Activated naive CD8-positive, alpha-beta T cell treated with anti-CD3 and anti-CD28 coated beads, Interleukin-2, amount 10 ng/mL, durations not matched to agents 7 days and 5 days (primary cell): Measurements from ENCODE around the gene ROBO1. TPM values are rescaled to one million over a fixed set of nuclear protein-coding genes. Genes with fewer than 3 reads are reported as not detected.

Source experiments
- ATAC-seq: fragments of 150-1000 bp; cut with Tn5 transposase; one replicate; pipeline ENCODE4 v1.10.0; 2021; ENCODE audit warnings: low read depth, moderate library complexity
- POLR2A ChIA-PET: fragments of 350-600 bp; sonication (Branson Sonifier 250); formaldehyde crosslinking; loops from one replicate; lab custom pipeline; 2021; ENCODE audit warnings: antibody characterized with exemption; lab: Charles Lee
- DNase-seq: peaks from one replicate; pipeline ENCODE4 v3.0.0; 2021
- H3K27ac Mint-ChIP-seq: one replicate; pipeline ENCODE4 v1.8.0; 2022; ENCODE audit warnings: mild to moderate bottlenecking, mixed read lengths
- H3K27me3 Mint-ChIP-seq: one replicate; pipeline ENCODE4 v1.8.0; 2022; ENCODE audit warnings: mild to moderate bottlenecking, moderate library complexity, mixed read lengths
- H3K36me3 Mint-ChIP-seq: one replicate; pipeline ENCODE4 v1.8.0; 2021; ENCODE audit warnings: mild to moderate bottlenecking, mixed read lengths
- H3K4me1 Mint-ChIP-seq: one replicate; pipeline ENCODE4 v1.8.0; 2021; ENCODE audit warnings: mixed read lengths
- H3K4me3 Mint-ChIP-seq: one replicate; pipeline ENCODE4 v1.8.0; 2022; ENCODE audit warnings: mild to moderate bottlenecking, moderate library complexity, mixed read lengths
- H3K9me3 Mint-ChIP-seq: one replicate; pipeline ENCODE4 v1.8.0; 2021; ENCODE audit warnings: mixed read lengths
- total RNA-seq, 2 experiments: library from RNA; stranded (reverse); gene quantifications; one replicate each; pipeline ENCODE4 v1.2.3, GENCODE V29; 2021

The ROBO1 gene
- total RNA-seq, 2 experiments from 2014 or later, result 5.3 to 5.4 TPM

- Mint-ChIP-seq H3K9me3 (no peaks in the 10 kb centered on the region), H3K36me3 (no peaks in the 10 kb centered on the region), H3K27ac (no peak overlapping the region), H3K4me3 (no peak overlapping the region), H3K4me1 (no peaks in the 10 kb centered on the region), H3K27me3 (no peaks in the 10 kb centered on the region)
- POLR2A ChIA-PET, result no interaction called here
- no peak for DNase-seq
- ATAC-seq, result no peak
Measured at GRCh38 chr3:78911394-78911793, 856.4 kb downstream of the ROBO1 start.

GRCh38 chr3:78908236-78908635 lies 859.6 kb downstream of the ROBO1 start:
- Mint-ChIP-seq H3K9me3 (no peaks in the 10 kb centered on the region), H3K36me3 (no peaks in the 10 kb centered on the region), H3K4me1 (no peaks in the 10 kb centered on the region), H3K27ac (no peak overlapping the region), H3K27me3 (no peaks in the 10 kb centered on the region), H3K4me3 (no peak overlapping the region)
- POLR2A ChIA-PET, result no interaction called here
- no peak for ATAC-seq
- no peak for DNase-seq

GRCh38 chr3:78907367-78907766 lies 860.4 kb downstream of the ROBO1 start:
- DNase-seq (no peak), ATAC-seq (no peak)
- Mint-ChIP-seq H3K4me3 (no peak overlapping the region), H3K27me3 (no peaks in the 10 kb centered on the region), H3K4me1 (no peaks in the 10 kb centered on the region), H3K27ac (no peak overlapping the region), H3K9me3 (no peaks in the 10 kb centered on the region), H3K36me3 (no peaks in the 10 kb centered on the region)
- POLR2A ChIA-PET, result no interaction called here

- H3K27ac Mint-ChIP-seq, result no peak overlapping the region
- no peaks in the 10 kb centered on the region for H3K36me3 Mint-ChIP-seq
- H3K9me3 Mint-ChIP-seq, result no peaks in the 10 kb centered on the region
- H3K4me1 Mint-ChIP-seq, result no peaks in the 10 kb centered on the region
- DNase-seq (no peak), ATAC-seq (no peak)
- POLR2A ChIA-PET, result no interaction called here
- H3K27me3 Mint-ChIP-seq, result no peaks in the 10 kb centered on the region
- H3K4me3 Mint-ChIP-seq, result no peak overlapping the region
Measured at GRCh38 chr3:78906930-78907329, 860.9 kb downstream of the ROBO1 start.

- no peaks in the 10 kb centered on the region for H3K27me3 Mint-ChIP-seq
- POLR2A ChIA-PET, result no interaction called here
- no peak overlapping the region for H3K27ac Mint-ChIP-seq
- no peaks in the 10 kb centered on the region for H3K36me3 Mint-ChIP-seq
- DNase-seq, result no peak
- no peak for ATAC-seq
- no peak overlapping the region for H3K4me3 Mint-ChIP-seq
- H3K9me3 Mint-ChIP-seq, result no peaks in the 10 kb centered on the region
- no peaks in the 10 kb centered on the region for H3K4me1 Mint-ChIP-seq
Measured at GRCh38 chr3:78906245-78906644, 861.6 kb downstream of the ROBO1 start.

GRCh38 chr3:78905700-78906099 lies 862.1 kb downstream of the ROBO1 start:
- Mint-ChIP-seq H3K36me3 (no peaks in the 10 kb centered on the region), H3K27ac (no peak overlapping the region), H3K4me3 (no peak overlapping the region), H3K27me3 (no peaks in the 10 kb centered on the region), H3K9me3 (no peaks in the 10 kb centered on the region), H3K4me1 (no peaks in the 10 kb centered on the region)
- ATAC-seq (no peak), DNase-seq (no peak)
- POLR2A ChIA-PET, result no interaction called here

GRCh38 chr3:78901544-78901943 lies 866.3 kb downstream of the ROBO1 start:
- H3K4me1 Mint-ChIP-seq, result no peaks in the 10 kb centered on the region
- ATAC-seq (no peak), DNase-seq (no peak)
- H3K4me3 Mint-ChIP-seq, result no peak overlapping the region
- no peaks in the 10 kb centered on the region for H3K9me3 Mint-ChIP-seq
- no peaks in the 10 kb centered on the region for H3K27me3 Mint-ChIP-seq
- H3K36me3 Mint-ChIP-seq, result no peaks in the 10 kb centered on the region
- no peak overlapping the region for H3K27ac Mint-ChIP-seq
- POLR2A ChIA-PET, result no interaction called here

- Mint-ChIP-seq H3K27ac (no peak overlapping the region), H3K9me3 (no peaks in the 10 kb centered on the region), H3K4me3 (no peak overlapping the region), H3K36me3 (no peaks in the 10 kb centered on the region), H3K27me3 (no peaks in the 10 kb centered on the region), H3K4me1 (peaks cover 3% of the 10 kb centered on the region)
- no peak for DNase-seq
- ATAC-seq, result no peak
- POLR2A ChIA-PET, result no interaction called here
Measured at GRCh38 chr3:78900880-78901279, 866.9 kb downstream of the ROBO1 start.

GRCh38 chr3:78900426-78900825 lies 867.4 kb downstream of the ROBO1 start:
- Mint-ChIP-seq H3K9me3 (no peaks in the 10 kb centered on the region), H3K36me3 (no peaks in the 10 kb centered on the region), H3K27me3 (no peaks in the 10 kb centered on the region), H3K27ac (no peak overlapping the region), H3K4me3 (no peak overlapping the region), H3K4me1 (peaks cover 7% of the 10 kb centered on the region)
- DNase-seq, result no peak
- POLR2A ChIA-PET, result no interaction called here
- ATAC-seq, result no peak

GRCh38 chr3:78895528-78895927 lies 872.3 kb downstream of the ROBO1 start:
- POLR2A ChIA-PET, result no interaction called here
- Mint-ChIP-seq H3K36me3 (no peaks in the 10 kb centered on the region), H3K27ac (no peak overlapping the region), H3K4me1 (peaks cover 13% of the 10 kb centered on the region), H3K4me3 (peak overlapping the region; percentile 10), H3K27me3 (no peaks in the 10 kb centered on the region), H3K9me3 (no peaks in the 10 kb centered on the region)
- ATAC-seq (no peak), DNase-seq (no peak)

- POLR2A ChIA-PET, result no interaction called here
- Mint-ChIP-seq H3K27ac (no peak overlapping the region), H3K9me3 (no peaks in the 10 kb centered on the region), H3K36me3 (no peaks in the 10 kb centered on the region), H3K27me3 (no peaks in the 10 kb centered on the region), H3K4me1 (peaks cover 13% of the 10 kb centered on the region), H3K4me3 (no peak overlapping the region)
- DNase-seq (no peak), ATAC-seq (no peak)
Measured at GRCh38 chr3:78894787-78895186, 873.0 kb downstream of the ROBO1 start.

- Mint-ChIP-seq H3K4me3 (no peak overlapping the region), H3K4me1 (peaks cover 13% of the 10 kb centered on the region), H3K9me3 (no peaks in the 10 kb centered on the region), H3K27ac (no peak overlapping the region), H3K27me3 (no peaks in the 10 kb centered on the region), H3K36me3 (no peaks in the 10 kb centered on the region)
- ATAC-seq (no peak), DNase-seq (no peak)
- POLR2A ChIA-PET, result no interaction called here
Measured at GRCh38 chr3:78893161-78893560, 874.6 kb downstream of the ROBO1 start.

GRCh38 chr3:78889348-78889747 lies 878.5 kb downstream of the ROBO1 start:
- POLR2A ChIA-PET, result no interaction called here
- ATAC-seq (no peak), DNase-seq (no peak)
- H3K27me3 Mint-ChIP-seq, result no peaks in the 10 kb centered on the region
- H3K4me1 Mint-ChIP-seq, result peaks cover 3% of the 10 kb centered on the region
- no peaks in the 10 kb centered on the region for H3K9me3 Mint-ChIP-seq
- no peaks in the 10 kb centered on the region for H3K36me3 Mint-ChIP-seq
- H3K27ac Mint-ChIP-seq, result no peak overlapping the region
- no peak overlapping the region for H3K4me3 Mint-ChIP-seq

- no peaks in the 10 kb centered on the region for H3K36me3 Mint-ChIP-seq
- no peak overlapping the region for H3K27ac Mint-ChIP-seq
- no peaks in the 10 kb centered on the region for H3K9me3 Mint-ChIP-seq
- no peak for DNase-seq
- no peaks in the 10 kb centered on the region for H3K27me3 Mint-ChIP-seq
- peaks cover 3% of the 10 kb centered on the region for H3K4me1 Mint-ChIP-seq
- no peak overlapping the region for H3K4me3 Mint-ChIP-seq
- ATAC-seq, result no peak
- POLR2A ChIA-PET, result no interaction called here
Measured at GRCh38 chr3:78888635-78889034, 879.2 kb downstream of the ROBO1 start.

GRCh38 chr3:78887547-78888011 lies 880.2 kb downstream of the ROBO1 start:
- H3K36me3 Mint-ChIP-seq, result no peaks in the 10 kb centered on the region
- H3K4me3 Mint-ChIP-seq, result peak overlapping the region; percentile 38
- peaks cover 3% of the 10 kb centered on the region for H3K4me1 Mint-ChIP-seq
- no peak for ATAC-seq
- no peaks in the 10 kb centered on the region for H3K9me3 Mint-ChIP-seq
- no peaks in the 10 kb centered on the region for H3K27me3 Mint-ChIP-seq
- POLR2A ChIA-PET, result no interaction called here
- peak overlapping the region; percentile 44 for H3K27ac Mint-ChIP-seq
- no peak for DNase-seq
